ENCODE results near the gene APC2.
A peak's percentile ranks its signal among the peaks of the same experiment; 100 is the strongest.
"Not testable (repeated sequence)": the region's sequence is repeated elsewhere in the genome, so short reads cannot be mapped to it uniquely, and the experiment has no call there.

The APC2 gene

DNA sequence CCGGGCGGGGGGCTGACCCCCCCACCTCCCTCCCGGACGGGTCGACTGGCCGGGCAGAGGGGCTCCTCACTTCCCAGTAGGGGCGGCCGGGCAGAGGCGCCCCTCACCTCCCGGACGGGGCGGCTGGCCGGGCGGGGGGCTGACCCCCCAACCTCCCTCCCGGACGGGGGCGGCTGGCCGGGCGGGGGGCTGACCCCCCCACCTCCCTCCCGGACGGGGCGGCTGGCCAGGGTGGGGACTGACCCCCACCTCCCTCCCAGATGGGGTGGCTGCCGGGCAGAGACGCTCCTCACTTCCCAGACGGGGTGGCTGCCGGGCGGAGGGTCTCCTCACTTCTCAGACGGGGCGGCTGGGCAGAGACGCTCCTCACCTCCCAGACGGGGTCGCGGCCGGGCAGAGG lies 49.3 kb downstream of the APC2 start:
- DNase-seq, result not testable (repeated sequence)

DNA sequence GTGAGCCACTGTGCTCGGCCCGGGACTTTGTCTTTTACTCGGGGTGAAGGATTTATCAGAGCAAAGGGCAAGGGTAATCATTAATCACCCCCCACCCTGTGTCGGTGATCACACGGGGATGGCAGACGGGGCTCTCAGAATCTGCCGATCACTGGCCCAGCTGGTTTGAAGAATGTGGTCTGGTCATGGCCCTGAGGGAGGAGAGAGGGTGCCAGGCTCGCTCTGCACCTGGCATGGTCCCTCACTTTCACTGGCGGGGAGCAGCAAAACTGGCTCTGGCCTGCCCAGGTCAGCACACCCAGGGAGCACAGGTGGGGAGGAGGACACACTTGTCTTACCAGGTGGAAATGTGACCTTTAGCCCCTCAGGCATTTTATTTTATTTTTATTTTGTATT lies 51.3 kb downstream of the APC2 start:
- no peak for DNase-seq

DNA sequence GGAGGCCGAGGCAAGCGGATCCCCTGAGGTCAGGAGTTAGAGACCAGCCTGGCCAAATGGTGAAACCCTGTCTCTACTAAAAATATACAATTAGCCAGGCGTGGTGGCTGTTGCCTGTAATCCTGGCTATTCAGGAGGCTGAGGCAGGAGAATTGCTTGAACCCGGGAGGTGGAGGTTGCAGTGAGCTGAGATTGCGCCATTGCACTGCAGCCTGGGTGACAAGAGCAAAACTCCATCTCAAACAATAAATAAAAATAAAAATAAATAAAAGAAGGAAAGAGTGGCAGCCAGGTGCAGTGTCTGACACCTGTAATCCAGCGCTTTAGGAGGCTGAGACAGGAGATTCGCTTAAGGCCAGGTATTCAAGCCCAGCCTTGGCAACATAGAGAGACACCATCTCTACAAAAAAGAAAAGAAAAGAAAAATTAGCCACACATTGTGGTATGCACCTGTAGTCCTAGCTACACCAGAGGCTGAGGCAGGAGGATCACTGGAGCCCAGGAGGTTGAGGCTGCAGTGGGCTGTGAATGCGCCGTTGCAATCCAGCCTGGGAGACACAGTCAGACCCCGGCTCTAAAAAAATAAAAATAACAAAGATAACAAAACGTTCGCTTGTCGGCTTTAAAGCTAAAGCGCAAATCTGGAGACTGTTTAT lies 52.6 kb downstream of the APC2 start:
- DNase-seq, result no peak

DNA sequence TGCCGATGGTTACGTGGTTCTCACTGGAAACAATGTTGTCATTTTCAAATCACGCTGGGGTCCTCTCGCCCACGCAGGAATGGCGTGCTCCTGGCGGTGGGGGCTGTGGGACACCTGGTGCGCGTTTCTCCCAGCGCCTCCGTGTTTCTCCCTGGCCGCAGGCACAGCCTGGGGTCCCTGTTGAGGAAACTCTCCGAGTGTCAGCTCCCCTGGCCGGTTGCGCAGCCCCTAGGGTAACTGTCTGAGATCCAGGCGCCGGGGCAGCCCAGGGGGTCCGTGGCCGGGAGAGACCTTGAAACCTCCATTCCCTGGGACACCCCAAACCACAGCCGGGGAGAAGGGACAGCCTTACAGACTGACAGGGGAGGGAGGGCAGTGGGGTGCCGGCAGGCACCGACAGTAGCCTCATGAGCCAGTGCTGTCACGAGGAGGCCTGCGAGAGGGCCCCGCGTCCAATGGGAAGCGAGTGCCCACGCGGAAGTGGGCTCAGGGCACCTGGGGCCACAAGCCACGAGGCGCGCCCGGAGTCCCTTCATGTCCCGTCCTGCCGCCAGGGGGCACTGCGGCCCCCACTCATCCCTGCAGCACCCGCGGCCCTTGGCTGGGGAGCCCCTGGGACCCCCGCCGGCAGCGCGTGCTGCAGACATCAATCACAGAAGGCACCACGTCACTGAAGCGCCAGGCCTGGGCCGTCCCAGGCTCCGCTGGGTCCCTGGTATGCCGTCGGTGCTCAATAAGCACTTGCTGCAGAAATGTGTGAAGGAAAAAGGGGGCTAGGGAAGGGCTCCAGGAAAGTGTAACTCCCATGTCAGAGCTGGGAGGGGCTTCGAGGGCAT lies 53.4 kb downstream of the APC2 start:
- peak; percentile 49 for DNase-seq

DNA sequence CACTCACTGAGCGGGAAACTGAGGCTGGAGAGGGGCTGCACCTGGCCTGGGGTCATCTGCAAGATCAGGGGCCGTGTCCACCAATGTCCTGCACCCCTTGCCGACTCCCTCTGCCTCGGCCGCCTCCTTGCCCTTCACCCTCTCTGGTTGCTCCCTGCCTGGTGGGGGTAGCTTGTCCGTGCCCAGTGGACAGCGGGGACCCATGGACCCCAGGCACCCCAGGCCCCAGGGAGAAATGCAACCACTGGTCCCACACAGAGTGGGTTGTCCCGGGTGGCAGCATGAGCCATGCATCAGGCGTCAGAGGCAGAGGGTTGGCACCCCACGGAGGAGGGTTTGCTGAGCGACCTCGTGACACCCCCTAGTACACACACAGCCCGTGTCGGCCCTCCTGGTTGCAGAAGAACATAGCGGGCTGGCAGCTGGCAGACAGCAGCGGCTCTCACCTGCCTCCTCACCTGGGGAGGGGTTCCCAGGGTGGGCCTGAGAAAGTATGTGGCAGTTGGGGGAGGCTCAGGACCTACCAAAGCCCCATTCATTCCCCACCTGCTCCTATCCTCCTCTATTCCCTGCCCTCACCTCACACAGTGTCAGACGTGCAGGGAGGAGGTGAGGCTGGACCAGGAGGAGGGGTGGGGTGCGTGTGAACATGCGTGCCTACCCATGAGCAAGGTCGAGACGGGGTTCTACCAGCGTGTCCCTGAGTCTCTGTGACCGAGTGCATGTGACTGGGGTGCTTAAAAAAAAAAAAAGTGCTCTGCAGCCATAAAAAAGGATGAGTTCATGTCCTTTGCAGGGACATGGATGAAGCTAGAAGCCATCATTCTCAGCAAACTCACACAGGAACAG lies 54.2 kb downstream of the APC2 start:
- no peak for DNase-seq

DNA sequence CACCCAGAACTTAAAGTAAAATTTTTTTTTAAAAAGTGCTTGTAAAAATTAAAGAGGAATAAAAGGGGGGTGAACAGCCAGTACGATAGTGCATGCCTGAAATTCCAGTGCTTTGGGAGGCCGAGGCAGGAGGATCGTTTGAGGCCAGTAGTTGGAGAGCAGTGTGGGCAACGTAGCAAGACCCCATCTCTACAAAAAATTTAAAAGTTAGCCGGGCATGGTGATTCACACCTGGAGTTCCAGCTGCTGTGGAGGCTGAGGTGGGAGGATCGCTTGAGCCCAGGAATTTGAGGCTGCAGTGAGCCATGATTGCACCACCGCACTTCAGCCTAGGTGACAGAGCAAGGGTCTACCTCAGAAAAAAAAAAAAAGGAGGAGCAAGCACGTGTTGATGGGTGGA lies 55.1 kb downstream of the APC2 start:
- DNase-seq, result no peak

DNA sequence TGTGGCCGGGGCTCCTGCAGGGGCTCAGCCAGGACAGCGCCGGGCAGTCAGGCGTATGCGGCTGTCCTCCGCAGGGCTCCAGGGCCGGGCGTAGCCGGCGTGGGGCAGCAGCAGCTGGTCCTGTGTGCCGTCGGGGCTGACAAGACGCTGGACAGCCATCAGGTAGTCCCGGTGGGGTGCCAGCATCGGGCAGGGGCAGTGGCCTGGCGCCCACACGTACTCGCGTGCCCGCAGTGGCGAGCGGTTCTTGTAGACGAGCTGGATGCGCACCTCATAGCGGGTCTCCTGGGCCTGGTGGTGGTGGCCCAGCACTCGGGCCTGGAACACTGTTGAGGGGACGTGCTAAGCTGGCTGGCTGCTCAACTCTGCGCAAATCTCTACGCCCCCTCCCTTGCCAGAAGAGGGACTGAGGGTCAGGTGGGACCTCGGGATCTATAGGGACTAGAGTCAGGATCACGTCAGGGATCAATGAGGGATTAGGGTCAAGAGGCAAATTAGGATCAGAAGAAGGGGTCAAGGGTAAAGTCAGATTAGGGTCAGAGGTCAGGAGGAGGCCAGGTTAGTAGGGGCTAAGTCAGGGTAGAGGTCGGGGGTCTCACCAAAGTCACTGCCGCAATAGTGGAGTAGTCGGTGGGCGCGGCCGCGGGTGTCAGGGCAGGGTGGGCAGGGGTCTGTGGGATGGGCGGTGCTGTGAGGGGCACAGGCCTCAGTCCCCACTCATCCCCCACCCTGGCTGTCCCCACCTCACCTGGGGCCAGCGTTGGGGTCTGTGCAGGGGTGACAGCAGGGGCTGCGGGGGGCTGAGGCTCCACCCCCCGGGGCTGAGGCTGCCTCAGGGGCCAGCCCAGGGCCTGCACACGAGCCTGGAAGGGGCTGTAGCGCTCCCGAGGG lies 56.3 kb downstream of the APC2 start:
- DNase-seq, result no peak

DNA sequence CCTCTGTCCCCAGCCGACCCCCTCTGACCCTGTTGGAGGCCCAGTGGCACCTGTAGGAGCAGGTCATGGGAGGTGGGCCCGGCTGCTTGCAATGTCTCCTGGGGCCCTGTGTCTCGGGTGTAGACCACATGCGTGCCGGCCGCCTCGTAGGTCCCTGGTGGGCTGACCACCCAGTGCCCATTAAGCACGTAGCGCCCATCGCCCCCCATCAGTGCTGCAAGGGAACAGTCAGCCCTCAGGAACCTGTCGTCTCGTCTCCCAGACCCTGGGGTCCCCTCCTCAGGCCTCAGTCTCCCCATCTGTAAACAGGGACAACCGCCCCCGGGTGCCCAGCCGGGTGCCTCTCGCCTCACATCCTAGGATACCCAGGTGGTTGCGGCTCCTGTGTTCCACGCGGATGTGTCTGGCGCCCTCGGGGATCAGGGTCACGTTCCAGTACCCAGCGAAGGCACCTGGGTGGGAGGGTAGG lies 57.3 kb downstream of the APC2 start:
- no peak for DNase-seq

DNA sequence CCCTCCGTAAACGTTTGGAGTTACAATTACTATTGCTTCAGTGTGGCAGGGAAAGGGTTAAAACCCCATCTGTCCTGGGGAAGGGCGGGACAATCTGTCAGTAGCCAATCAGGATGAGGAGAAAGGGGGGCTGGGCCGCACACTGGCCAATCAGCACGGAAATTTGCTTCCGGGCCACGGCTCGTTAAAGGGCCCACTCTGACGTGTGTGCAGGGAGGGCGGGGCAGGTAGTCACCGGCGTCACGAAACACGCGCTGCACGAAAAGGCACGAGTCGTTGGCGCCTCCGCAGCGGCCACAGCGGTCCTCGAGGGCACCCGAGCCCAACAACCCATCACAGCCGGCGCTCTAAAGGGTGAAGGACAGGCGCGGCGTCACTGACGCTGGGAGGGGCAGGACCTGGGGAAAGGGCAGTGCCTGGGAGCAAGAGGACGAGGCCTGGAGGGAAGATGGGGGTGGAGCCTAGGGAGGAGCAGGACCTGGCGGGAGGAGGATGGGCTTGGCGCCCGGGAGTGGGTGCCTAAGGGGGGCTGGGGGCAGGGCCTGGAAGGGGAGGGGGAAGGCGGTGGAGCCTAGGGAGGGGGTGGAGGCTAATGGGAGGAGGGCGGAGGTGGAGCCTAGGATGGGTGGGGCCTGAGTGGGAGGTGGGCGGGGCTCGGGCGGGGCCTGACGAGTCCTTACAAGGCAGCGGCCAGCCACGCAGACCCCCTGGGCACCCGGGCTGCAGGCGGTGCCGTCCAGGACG lies 58.0 kb downstream of the APC2 start:
- peak; percentile 92 for DNase-seq

DNA sequence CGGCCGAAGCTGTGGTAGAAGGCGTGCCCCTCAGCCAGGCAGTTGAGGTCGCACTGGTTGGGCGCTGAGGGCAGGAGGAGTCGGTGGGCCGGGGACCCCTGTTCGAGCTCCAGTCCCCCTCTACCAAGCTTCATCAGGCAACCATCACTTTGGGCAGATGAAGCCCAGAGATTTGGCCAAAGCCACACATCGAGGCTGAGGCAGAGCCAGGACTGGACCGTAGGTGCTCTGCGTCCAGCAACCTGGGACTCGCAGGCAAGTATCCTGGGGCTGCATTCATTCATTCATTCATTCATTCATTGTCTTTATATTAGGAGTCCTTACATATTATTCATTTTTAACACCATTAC lies 58.6 kb downstream of the APC2 start:
- DNase-seq, result no peak

DNA sequence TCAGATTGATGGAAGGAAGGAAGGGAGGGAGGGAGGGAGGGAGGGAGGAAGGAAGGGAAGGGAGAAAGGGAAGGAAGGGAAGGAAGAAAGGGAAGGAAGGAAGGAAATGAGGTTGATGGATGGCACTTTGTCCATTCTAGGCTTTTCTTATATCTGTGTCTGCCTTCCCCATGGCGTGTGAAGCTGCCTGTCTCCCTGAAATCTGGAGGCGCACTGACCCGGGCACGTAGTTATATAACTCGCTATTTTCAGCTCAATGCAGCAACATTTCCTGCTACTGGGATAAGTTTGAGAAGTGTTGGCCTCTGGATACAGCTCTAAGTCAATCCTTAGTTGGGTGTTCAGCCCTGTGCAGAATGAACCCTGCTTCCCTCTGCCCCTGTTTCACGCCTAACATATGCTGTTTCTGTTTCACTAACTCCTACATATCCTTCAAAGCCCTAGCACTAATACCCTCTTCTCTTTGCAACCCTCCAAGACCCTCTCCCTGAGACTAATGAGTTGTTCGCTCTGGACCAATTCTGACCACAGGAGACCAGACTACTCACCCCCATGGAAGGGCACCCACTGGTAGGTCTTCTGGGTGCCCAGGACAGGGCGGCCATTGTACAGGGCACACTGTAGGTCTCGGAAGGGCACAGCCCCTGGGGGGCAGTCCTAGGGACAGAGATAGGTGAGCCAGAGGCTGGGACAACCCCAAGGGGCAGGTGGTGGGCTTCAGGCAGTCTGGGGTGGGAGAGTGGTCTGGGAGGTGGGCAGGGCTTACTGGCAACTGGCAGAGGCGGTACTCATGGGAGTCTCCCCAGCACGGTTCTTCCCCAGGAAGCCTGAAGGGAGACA lies 59.9 kb downstream of the APC2 start:
- no peak for DNase-seq

DNA sequence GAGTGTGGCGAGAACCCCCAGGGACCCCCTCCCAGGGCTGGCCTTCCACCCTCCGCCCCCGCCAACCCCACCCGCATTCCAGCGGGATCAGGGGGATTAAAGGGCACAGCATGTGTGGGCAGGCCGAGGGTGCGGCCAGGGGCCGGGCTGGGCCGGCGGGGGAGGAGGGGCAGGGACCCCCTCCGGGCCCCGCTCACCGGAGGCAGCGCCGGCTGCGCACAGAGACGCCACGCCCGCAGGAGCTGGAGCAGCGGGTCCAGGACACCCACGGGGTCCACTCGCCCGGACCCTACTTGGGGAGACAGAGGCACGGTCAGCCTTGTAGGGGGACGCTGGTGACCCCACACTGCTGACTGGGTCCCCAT lies 60.5 kb downstream of the APC2 start:
- DNase-seq, result no peak

DNA sequence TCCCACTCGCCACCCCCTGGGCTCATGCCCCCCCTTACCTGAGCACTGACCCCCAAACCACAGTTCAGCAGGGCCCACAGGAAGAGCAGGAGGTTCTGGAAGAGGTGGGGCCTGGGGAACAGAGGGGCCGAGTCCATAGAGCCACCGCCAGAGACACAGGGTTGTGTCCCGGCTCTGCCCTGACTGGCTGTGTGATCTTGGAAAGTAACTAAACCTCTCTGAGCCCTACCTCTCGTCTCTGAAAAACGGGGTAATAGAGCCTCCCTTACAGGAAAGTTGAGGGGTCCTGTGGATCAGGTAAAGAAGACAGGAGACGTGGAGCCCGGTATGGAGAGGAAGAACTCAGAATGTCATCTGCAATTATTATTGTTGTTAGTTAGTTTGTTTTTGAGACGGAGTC lies 60.9 kb downstream of the APC2 start:
- DNase-seq, result no peak

DNA sequence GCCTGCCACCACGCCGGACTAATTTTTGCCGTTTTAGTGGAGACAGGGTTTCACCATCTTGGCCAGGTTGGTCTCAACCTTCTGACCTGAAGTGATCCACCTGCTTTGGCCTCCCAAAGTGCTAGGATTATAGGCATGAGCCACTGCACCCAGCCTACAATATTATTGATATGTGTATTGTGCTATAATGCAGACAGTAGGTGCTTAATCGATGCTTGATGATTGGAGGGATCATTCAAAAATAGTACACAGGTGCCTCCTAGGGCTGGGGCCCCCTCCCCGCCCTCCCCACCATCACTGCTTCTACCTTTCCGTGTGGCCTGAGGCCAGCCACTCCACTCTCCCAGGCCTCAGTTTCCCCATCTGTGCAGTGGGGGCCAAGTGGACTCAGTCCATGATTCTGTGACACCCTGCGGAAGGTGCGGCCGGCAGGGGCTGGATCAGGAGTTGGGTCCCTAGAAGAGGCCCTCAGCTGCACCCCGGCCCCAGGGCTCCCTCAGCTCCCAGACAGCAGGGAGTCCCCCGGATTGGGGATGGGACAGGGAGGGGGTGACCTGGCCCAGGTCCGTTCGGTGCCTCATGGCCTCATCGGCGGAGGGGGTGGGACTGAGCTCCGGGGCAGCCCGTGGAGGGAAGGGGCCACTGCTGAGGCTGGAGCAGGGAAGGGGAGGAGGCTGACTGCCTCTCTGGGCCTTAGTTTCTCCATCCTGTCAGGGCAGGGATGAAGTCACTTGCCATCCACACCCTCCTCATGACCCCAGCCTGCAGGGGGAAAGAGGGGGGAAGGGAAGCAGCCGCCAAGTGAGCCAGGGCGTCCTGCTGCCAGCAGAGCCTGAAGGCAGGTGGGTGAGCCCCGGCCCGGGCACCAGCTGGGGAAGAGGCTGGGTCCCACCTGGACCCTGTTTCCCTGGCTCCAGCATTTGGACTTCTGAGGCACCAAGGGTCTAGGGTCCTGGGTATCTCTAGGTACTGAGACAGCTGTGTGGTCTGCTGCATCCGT lies 61.7 kb downstream of the APC2 start:
- no peak for DNase-seq

DNA sequence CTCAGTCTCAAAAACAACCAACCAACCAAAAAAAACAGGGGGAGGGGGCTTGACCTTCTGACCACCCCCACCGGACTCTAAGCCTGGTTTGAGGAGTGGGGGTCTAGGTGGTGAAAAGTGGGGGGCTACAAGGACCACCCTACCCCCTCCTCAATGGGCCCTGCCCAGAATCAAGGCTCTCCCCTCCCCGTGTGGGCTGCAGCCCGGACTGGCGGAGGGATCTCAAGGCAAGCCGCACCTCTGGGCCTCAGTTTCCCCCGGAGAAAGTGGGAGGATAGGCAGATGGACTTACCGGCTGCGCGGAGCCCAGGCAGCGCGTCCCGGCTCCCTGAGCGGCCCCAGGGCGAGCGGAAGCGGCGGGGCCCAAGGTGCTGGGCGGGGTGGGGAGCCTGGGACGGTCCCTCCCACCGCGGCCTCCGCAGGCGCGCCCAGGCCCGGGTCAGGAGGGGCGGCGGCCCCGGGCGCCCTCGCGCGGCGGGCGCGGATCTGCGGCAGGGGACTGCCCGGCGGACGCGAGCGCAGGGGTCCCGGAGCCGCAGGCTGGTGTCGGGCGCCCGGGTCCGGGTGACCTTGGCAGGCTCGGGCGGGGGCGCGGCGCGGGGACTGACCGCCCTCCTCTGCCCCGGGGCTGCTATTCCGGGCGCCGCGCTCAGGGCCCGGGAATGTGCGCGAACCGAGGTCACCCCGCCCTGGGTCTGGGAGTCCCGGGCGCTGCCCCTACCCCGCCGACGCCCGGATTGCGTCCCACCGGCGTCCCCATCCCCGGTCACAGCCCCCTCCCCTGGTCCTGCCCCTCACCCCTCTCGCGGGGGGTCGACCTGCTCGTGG lies 63.0 kb downstream of the APC2 start, which contains the start of gene ADAMTSL5:
Gene ADAMTSL5, minus strand, starts transcription at position 349 of the 828 bp plus-strand sequence. CDS start 2,076 bp downstream, outside the sequence.
- peak; percentile 47 for DNase-seq

DNA sequence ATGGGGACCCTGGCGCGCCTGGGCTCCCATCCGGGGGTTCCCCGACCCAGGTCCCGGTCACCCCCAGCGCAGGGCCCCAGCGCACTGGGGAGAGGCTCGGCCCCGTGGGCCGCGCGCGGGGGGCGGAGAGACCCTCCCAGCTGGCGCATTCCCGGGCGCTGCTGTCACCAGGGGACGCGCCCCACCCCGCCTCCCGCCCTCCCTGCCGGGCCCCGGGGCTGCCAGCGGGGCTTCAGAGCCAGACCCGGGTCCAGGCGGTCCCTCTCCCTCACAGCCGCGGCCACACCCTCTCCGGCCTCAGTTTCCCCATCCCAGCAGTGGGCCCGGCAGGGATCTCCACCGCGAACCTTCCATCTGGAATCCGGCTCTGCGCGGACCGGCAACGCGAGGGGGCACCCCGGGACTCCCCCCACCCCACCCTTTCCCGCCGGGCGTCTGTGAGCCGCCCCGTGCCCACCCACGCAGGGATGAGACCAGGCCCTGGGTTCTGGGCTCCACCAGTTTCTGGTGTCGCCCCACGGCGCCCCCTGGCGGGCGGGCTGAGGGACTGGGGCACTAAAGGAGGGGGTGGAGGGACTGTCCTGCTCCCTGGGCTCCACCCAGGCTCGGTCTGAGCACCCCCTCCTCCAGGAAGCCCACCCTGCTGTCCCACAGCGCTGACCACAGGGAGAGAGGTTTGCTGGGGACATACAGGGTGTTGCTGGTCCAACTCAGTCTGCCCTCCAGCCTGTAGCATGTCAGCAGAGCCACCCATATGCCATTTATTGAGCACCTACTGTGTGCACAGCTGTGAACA lies 63.8 kb downstream of the APC2 start:
- DNase-seq, result peak; percentile 58

DNA sequence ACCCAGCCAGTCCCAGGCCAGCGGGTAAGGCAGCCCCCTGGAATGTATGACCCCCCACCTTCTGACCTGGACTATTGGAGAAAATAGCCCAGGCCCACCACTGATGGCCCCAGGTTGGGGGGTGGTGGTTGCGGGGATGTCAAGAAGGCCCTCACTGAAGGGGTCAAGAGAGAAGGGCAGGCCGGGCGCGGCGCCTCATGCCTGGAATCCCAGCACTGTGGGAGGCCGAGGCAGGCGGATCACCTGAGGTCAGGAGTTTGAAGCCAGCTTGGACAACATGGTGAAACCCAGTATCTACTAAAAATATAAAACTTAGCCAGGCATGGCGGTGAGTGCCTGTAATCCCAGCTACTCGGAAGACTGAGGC lies 64.4 kb downstream of the APC2 start:
- DNase-seq, result no peak
